B cell (primary cell): ENCODE results near the gene MCM10. TPM values are rescaled to one million over a fixed set of nuclear protein-coding genes. Genes with fewer than 3 reads are reported as not detected.

ENCODE experiments used
- ATAC-seq: fragments of 200-7000 bp; cut with Tn5 transposase; one replicate; pipeline ENCODE4 v1.10.0; 2021; ENCODE audit warnings: low read depth, mild to moderate bottlenecking, moderate number of reproducible peaks, moderate library complexity
- CTCF ChIA-PET: fragments of 350-600 bp; sonication (Branson Sonifier 250); formaldehyde crosslinking; loops from one replicate; lab custom pipeline; 2021; ENCODE audit warnings: antibody characterized with exemption, inconsistent platforms; lab: Charles Lee
- POLR2A ChIA-PET: fragments of 350-600 bp; sonication (Branson Sonifier 250); formaldehyde crosslinking; loops from one replicate; lab custom pipeline; 2021; ENCODE audit warnings: antibody characterized with exemption; lab: Charles Lee
- DNase-seq: peaks from one replicate; pipeline ENCODE4 v3.0.0; 2013
- H2AFZ ChIP-seq: 2 replicates; pipeline ENCODE4 v1.6.1; 2012; ENCODE audit warnings: mild to moderate bottlenecking, low read depth, low read length; ENCODE audit not compliant: insufficient read depth, poor library complexity, severe bottlenecking
- H3K27ac ChIP-seq, 2 donors: 1 replicate in 1 of 2; 2 replicates in 1 of 2; pipeline ENCODE4 v1.5.1; 2012 to 2013; ENCODE audit warnings: low read length in 2 of 2, mild to moderate bottlenecking in 2 of 2, moderate library complexity in 1 of 2
- H3K27me3 ChIP-seq, 4 experiments: fragments of 200-600 bp in 1 of 4; sonication (generic) in 1 of 4; replicated peaks in 1 of 4; 1 replicate in 2 of 4; 2 replicates in 2 of 4; pipeline versions ENCODE4 v1.6.1 to v1.7.0; 2013 to 2016; ENCODE audit warnings: low read length in 3 of 4, mild to moderate bottlenecking in 2 of 4, mixed read lengths in 1 of 4, moderate library complexity in 1 of 4; ENCODE audit not compliant: insufficient read depth in 4 of 4, control insufficient read depth in 3 of 4; ENCODE audit errors: control extremely low read depth in 1 of 4
- H3K36me3 ChIP-seq, 2 experiments: replicated peaks in 1 of 2; 1 replicate in 1 of 2; 2 replicates in 1 of 2; pipeline versions ENCODE4 v1.6.1 to v1.7.1; 2013; ENCODE audit warnings: low read length in 1 of 2; ENCODE audit not compliant: insufficient read depth in 2 of 2, control insufficient read depth in 1 of 2; ENCODE audit errors: control extremely low read depth in 1 of 2, extremely low read depth in 1 of 2
- H3K4me1 ChIP-seq, 2 donors: fragments of 200-600 bp in 1 of 2; sonication (generic) in 1 of 2; 1 replicate in 1 of 2; 2 replicates in 1 of 2; pipeline versions ENCODE4 v1.5.1 to v1.6.1; 2013 to 2017; ENCODE audit warnings: low read length in 2 of 2; ENCODE audit not compliant: control insufficient read depth in 2 of 2, insufficient read depth in 2 of 2
- H3K4me2 ChIP-seq: replicated peaks from 2 replicates; pipeline ENCODE3; 2012; ENCODE audit warnings: mild to moderate bottlenecking, low read depth, low read length; ENCODE audit not compliant: poor library complexity, severe bottlenecking
- H3K4me3 ChIP-seq, 5 experiments: fragments of 200-600 bp in 1 of 5; sonication (generic) in 1 of 5; 1 replicate in 3 of 5; 2 replicates in 2 of 5; pipeline versions ENCODE4 v1.5.1 to v1.7.0; 2011 to 2016; ENCODE audit warnings: low read length in 4 of 5, mild to moderate bottlenecking in 4 of 5, low read depth in 2 of 5, control low read depth in 1 of 5, moderate library complexity in 1 of 5; ENCODE audit not compliant: insufficient read depth in 1 of 5; ENCODE audit errors: control extremely low read depth in 1 of 5, extremely low read depth in 1 of 5
- H3K79me2 ChIP-seq: fragments of 200-600 bp; sonication (generic); one replicate; pipeline ENCODE4 v1.6.0; 2016; ENCODE audit warnings: low read length; ENCODE audit not compliant: control insufficient read depth, insufficient read depth
- H3K9ac ChIP-seq: fragments of 200-600 bp; sonication (generic); 2 replicates; pipeline ENCODE4 v1.6.1; 2017; ENCODE audit warnings: mild to moderate bottlenecking, low read length, moderate library complexity
- H3K9me3 ChIP-seq, 3 donors: one replicate each; pipeline versions ENCODE4 v1.6.1 to v1.7.1; 2013; ENCODE audit warnings: low read length in 2 of 3; ENCODE audit not compliant: control insufficient read depth in 2 of 3, insufficient read depth in 1 of 3; ENCODE audit errors: control extremely low read depth in 1 of 3
- H4K20me1 ChIP-seq: 2 replicates; pipeline ENCODE4 v1.6.0; 2012; ENCODE audit warnings: mild to moderate bottlenecking, low read length; ENCODE audit not compliant: insufficient read depth, control insufficient read depth, poor library complexity, severe bottlenecking
- H3K27ac Mint-ChIP-seq: one replicate; pipeline ENCODE4 v1.8.0; 2021; ENCODE audit warnings: mixed read lengths
- H3K27me3 Mint-ChIP-seq: one replicate; pipeline ENCODE4 v1.8.0; 2021; ENCODE audit warnings: mixed read lengths
- H3K4me1 Mint-ChIP-seq: one replicate; pipeline ENCODE4 v1.8.0; 2021; ENCODE audit warnings: mixed read lengths
- H3K4me3 Mint-ChIP-seq: one replicate; pipeline ENCODE4 v1.8.0; 2021; ENCODE audit warnings: mixed read lengths
- H3K9me3 Mint-ChIP-seq: one replicate; pipeline ENCODE4 v1.8.0; 2022; ENCODE audit warnings: mixed read lengths; ENCODE audit not compliant: insufficient read depth
- CTCF ChIP-seq: fragments of 200-600 bp; IDR thresholded peaks from one replicate; pipeline ENCODE4 v1.8.0; 2022; ENCODE audit warnings: antibody characterized with exemption, mild to moderate bottlenecking
- EZH2 ChIP-seq: IDR thresholded peaks from 2 replicates; pipeline ENCODE4 v1.6.1; 2012; ENCODE audit warnings: borderline replicate concordance, low read depth, mild to moderate bottlenecking, moderate library complexity, low read length; ENCODE audit not compliant: insufficient read depth, poor library complexity, severe bottlenecking
- WGBS: methylation state at CpG from one replicate; pipeline ENCODE4 v1.1.5; 2013; ENCODE audit warnings: missing lambda C conversion rate; ENCODE audit not compliant: insufficient coverage; 5-methylcytosine and 5-hydroxymethylcytosine counted together
- intact Hi-C: fragments of 100-400 bp; cut with micrococcal nuclease; formaldehyde crosslinking; loops from one replicate; pipeline ENCODE4 v1.10.0; 2022
- polyA plus RNA-seq: library from polyadenylated mRNA; depleted of rRNA; stranded (reverse); fragments of >200 nt; gene quantifications from 2 replicates; pipeline ENCODE4 v1.2.3, GENCODE V29; 2012
- total RNA-seq, 2 donors: library from RNA; stranded (reverse); fragments of 120-200 nt in 1 of 2; gene quantifications; 1 replicate in 1 of 2; 2 replicates in 1 of 2; pipeline versions ENCODE4 v1.2.3 to v1.2.4, GENCODE V29; 2013 to 2022

The MCM10 gene
- total and polyA plus RNA-seq, 2 donors (not counting 1 experiment from before 2014, with no cell fraction given), result 0.42 to 0.88 TPM

- Mint-ChIP-seq H3K4me1 (peaks cover 24% of the 10 kb centered on the region), H3K27ac (no peak overlapping the region), H3K4me3 (no peak overlapping the region), H3K9me3 (no peaks in the 10 kb centered on the region), H3K27me3 (no peaks in the 10 kb centered on the region)
- Histone ChIP-seq H3K9me3 (no peaks in the 10 kb centered on the region), H3K27ac (no peak overlapping the region), H3K9ac (no peak overlapping the region), H3K4me2 (no peak overlapping the region), H3K4me3 (no peak overlapping the region), H2AFZ (no peak overlapping the region), H3K4me1 (peaks cover 12 to 13% of the 10 kb centered on the region in 2 donors), H4K20me1 (no peaks in the 10 kb centered on the region), H3K79me2 (no peaks in the 10 kb centered on the region), H3K36me3 (peaks cover 7 to 33% of the 10 kb centered on the region in 2 experiments), H3K27me3 (peaks cover 0 to 2% (median 0%) of the 10 kb centered on the region in 4 experiments)
- CTCF ChIA-PET, result no interaction called here
- POLR2A ChIA-PET, result no interaction called here
- no peak for ATAC-seq
- no peak for DNase-seq
- TF ChIP-seq EZH2 (no peak), CTCF (no peak)
- intact Hi-C loops, result no loop called here
- 89% methylated on average over 4 of the region's 6 CpGs for WGBS
Measured at GRCh38 chr10:13113544-13113943, 47.8 kb upstream of the MCM10 start.

- ChIA-PET CTCF (interaction anchor here (1.0 kb wide), 1 partner anchor 18 kb away, joined by 3 read pairs; no protein-coding TSS in a partner anchor), POLR2A (no interaction called here)
- Histone ChIP-seq H3K27ac (no peak overlapping the region), H3K4me2 (no peak overlapping the region), H3K4me3 (no peak overlapping the region), H3K36me3 (peaks cover 5 to 32% of the 10 kb centered on the region in 2 experiments), H4K20me1 (no peaks in the 10 kb centered on the region), H3K9me3 (no peaks in the 10 kb centered on the region), H2AFZ (no peak overlapping the region), H3K27me3 (peaks cover 0 to 2% (median 0%) of the 10 kb centered on the region in 4 experiments), H3K79me2 (no peaks in the 10 kb centered on the region), H3K4me1 (peaks cover 12 to 13% of the 10 kb centered on the region in 2 donors), H3K9ac (no peak overlapping the region)
- no peak for ATAC-seq
- TF ChIP-seq EZH2, result no peak
- TF ChIP-seq CTCF, result no peak
- Mint-ChIP-seq H3K27me3 (no peaks in the 10 kb centered on the region), H3K4me1 (peaks cover 25% of the 10 kb centered on the region), H3K9me3 (no peaks in the 10 kb centered on the region), H3K4me3 (no peak overlapping the region), H3K27ac (no peak overlapping the region)
- 68% methylated on average over 10 of the region's 12 CpGs for WGBS
- DNase-seq, result no peak
- intact Hi-C loops, result no loop called here
Measured at GRCh38 chr10:13115832-13116803, 45.2 kb upstream of the MCM10 start.
